Fibroblast of the aortic adventitia (primary cell): ENCODE measurements around the gene FAM181B. TPM values are rescaled to one million over a fixed set of nuclear protein-coding genes. Genes with fewer than 3 reads are reported as not detected.

Experiments used
- DNase-seq: peaks from one replicate; pipeline ENCODE4 v3.0.0-alpha.2; 2010; ENCODE audit warnings: low read depth
- H3K4me3 ChIP-seq: 2 replicates; pipeline ENCODE4 v1.5.1; 2011; ENCODE audit warnings: low read depth, mild to moderate bottlenecking, control low read depth, low read length, moderate library complexity
- CTCF ChIP-seq: IDR thresholded peaks from 2 replicates; pipeline ENCODE4 v1.5.1; 2011; ENCODE audit warnings: mild to moderate bottlenecking, low read length, control low read depth, inconsistent platforms; ENCODE audit not compliant: insufficient read depth
- total RNA-seq: library from RNA; depleted of rRNA; stranded (reverse); fragments of >200 nt; gene quantifications from 2 replicates; pipeline ENCODE4 v1.2.3, GENCODE V29; 2012; ENCODE audit warnings: low replicate concordance

The FAM181B gene
- total RNA-seq: 0.25 TPM in 1 of 2 replicates, not detected in the other

GRCh38 chr11:82733444-82734119, at the start of gene FAM181B:
TSS of gene FAM181B (minus strand) at chr11:82733864. CDS start at chr11:82733729, 135 bp downstream.
- H3K4me3 ChIP-seq: peak within 1 kb of the TSS; percentile 28
- TF ChIP-seq CTCF: no peak
- DNase-seq: no peak

- H3K4me3 ChIP-seq: no peak overlapping the region
- no peak for DNase-seq
- no peak for TF ChIP-seq CTCF
Measured at GRCh38 chr11:82782825-82783374, 49.2 kb upstream of the FAM181B start.

- no peak overlapping the region for H3K4me3 ChIP-seq
- no peak for TF ChIP-seq CTCF
- no peak for DNase-seq
Measured at GRCh38 chr11:82778776-82779175, 45.1 kb upstream of the FAM181B start.

- DNase-seq: no peak
- H3K4me3 ChIP-seq: no peak overlapping the region
- no peak for TF ChIP-seq CTCF
Measured at GRCh38 chr11:82776377-82776776, 42.7 kb upstream of the FAM181B start.

GRCh38 chr11:82775736-82776346, 42.2 kb upstream of the FAM181B start:
- no peak overlapping the region for H3K4me3 ChIP-seq
- DNase-seq: peak; percentile 61
- TF ChIP-seq CTCF: peak; percentile 94

GRCh38 chr11:82775218-82775617, 41.6 kb upstream of the FAM181B start:
- DNase-seq: no peak
- TF ChIP-seq CTCF: no peak
- no peak overlapping the region for H3K4me3 ChIP-seq
